Esophagus squamous epithelium (tissue), 5 donors: ENCODE measurements around the gene ALDH3A2. TPM values are rescaled to one million over a fixed set of nuclear protein-coding genes. Genes with fewer than 3 reads are reported as not detected.
A peak's percentile ranks its signal among the peaks of the same experiment; 100 is the strongest.

Experiments
- DNase-seq: peaks from one replicate; lab custom pipeline; 2025; lab: John Stamatoyannopoulos, UW
- H3K27ac ChIP-seq, 4 donors: fragments of 200-600 bp; sonication (generic); one replicate each; pipeline ENCODE4 v1.5.1; 2016 to 2019; ENCODE audit warnings: mild to moderate bottlenecking in 1 of 4
- H3K27me3 ChIP-seq, 4 donors: fragments of 200-600 bp; sonication (generic); 1 replicate in 3 of 4; 2 replicates in 1 of 4; pipeline versions ENCODE4 v1.5.1 to v1.6.0; 2017 to 2021; ENCODE audit warnings: antibody characterized with exemption in 1 of 4
- H3K36me3 ChIP-seq, 3 donors: fragments of 200-600 bp; sonication (generic); one replicate each; pipeline ENCODE4 v1.5.1; 2016 to 2019
- H3K4me1 ChIP-seq, 3 donors: fragments of 200-600 bp; sonication (generic); one replicate each; pipeline ENCODE4 v1.5.1; 2017 to 2019
- H3K4me3 ChIP-seq, 4 donors: fragments of 200-600 bp; sonication (generic); 1 replicate in 3 of 4; 2 replicates in 1 of 4; pipeline ENCODE4 v1.5.1; 2016 to 2019; ENCODE audit warnings: mild to moderate bottlenecking in 2 of 4, moderate library complexity in 1 of 4
- H3K9me3 ChIP-seq, 3 donors: fragments of 200-600 bp; sonication (generic); one replicate each; pipeline ENCODE4 v1.5.1; 2016 to 2019
- POLR2A ChIP-seq, 4 donors: fragments of 450-650 bp; IDR thresholded peaks; one replicate each; pipeline ENCODE4 v1.6.1; 2017; ENCODE audit warnings: antibody characterized with exemption in 4 of 4, mild to moderate bottlenecking in 4 of 4, moderate library complexity in 3 of 4
- WGBS, 2 donors: methylation state at CpG; one replicate each; pipeline ENCODE4 v1.1.5; 2018; 5-methylcytosine and 5-hydroxymethylcytosine counted together
- intact Hi-C: fragments of 100-400 bp; cut with DNase I; formaldehyde crosslinking; loops from one replicate; pipeline ENCODE4 v1.15.0; 2022
- total RNA-seq, 4 donors: library from RNA; depleted of rRNA; stranded (reverse); fragments of >200 nt; gene quantifications; one replicate each; pipeline ENCODE4 v1.1.0, GENCODE V29; 2016
- TF ChIP-seq, protein P1 (sequence below), 6 experiments: fragments of 450-650 bp in 4 of 6; fragments of 200-600 bp in 2 of 6; sonication (generic) in 2 of 6; IDR thresholded peaks; one replicate each; pipeline ENCODE4 v1.5.1; 2016 to 2019; ENCODE audit warnings: antibody characterized with exemption in 6 of 6, mild to moderate bottlenecking in 4 of 6, moderate library complexity in 4 of 6
- donor health status: DM: yes; HTN: yes; CAD: no.

ALDH3A2 gene
- total RNA-seq, 4 donors from 2014 or later, result 169 to 351 (median 305) TPM

DNA sequence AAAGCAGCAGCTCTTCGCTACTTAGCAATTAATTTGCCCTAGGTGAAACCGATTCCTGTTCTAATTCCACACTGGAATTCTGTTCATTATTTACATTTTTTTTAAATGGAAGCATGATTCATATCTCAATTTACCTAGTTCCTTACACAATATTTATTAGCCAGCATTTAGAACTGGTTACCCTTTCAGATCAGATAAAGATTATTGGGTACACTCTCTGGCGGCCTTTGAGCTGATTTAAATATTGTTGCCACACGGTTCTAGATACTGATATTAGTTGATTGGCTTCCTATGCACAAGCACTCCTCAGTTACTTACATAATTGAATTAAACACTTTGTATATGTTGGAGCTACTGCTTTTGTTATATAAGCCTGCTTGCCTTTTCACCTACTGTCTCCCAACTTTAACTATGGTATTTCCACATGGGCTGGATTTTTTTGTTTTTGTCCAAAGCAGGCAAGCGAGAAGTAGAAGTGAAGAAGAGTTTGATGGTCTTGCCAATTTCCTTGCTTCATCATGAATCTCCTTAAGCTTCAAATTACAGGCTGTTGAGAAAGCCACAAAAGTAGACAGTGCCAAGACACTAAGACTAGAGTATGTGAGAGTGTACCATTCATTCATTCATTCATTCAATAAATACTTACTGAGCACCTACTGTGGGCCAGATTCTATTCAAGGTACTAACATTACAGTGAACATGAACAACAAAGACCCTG is 3.9 kb upstream of the ALDH3A2 start:
- TF ChIP-seq, protein P1, sequence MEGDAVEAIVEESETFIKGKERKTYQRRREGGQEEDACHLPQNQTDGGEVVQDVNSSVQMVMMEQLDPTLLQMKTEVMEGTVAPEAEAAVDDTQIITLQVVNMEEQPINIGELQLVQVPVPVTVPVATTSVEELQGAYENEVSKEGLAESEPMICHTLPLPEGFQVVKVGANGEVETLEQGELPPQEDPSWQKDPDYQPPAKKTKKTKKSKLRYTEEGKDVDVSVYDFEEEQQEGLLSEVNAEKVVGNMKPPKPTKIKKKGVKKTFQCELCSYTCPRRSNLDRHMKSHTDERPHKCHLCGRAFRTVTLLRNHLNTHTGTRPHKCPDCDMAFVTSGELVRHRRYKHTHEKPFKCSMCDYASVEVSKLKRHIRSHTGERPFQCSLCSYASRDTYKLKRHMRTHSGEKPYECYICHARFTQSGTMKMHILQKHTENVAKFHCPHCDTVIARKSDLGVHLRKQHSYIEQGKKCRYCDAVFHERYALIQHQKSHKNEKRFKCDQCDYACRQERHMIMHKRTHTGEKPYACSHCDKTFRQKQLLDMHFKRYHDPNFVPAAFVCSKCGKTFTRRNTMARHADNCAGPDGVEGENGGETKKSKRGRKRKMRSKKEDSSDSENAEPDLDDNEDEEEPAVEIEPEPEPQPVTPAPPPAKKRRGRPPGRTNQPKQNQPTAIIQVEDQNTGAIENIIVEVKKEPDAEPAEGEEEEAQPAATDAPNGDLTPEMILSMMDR (IDR thresholded peaks at IDR 0.05), result no peak
- no peak for TF ChIP-seq POLR2A (IDR thresholded peaks at IDR 0.05)
- intact Hi-C loops, result loop anchor here (5.0 to 10.0 kb wide), 2 partner anchors 108 to 130 kb away; no protein-coding TSS in a partner anchor
- Histone ChIP-seq H3K27ac (peak overlapping the region in 1 of 4 donors; percentile 8), H3K9me3 (no peaks in the 10 kb centered on the region), H3K4me1 (peaks cover 12 to 56% (median 18%) of the 10 kb centered on the region in 3 donors), H3K4me3 (no peak overlapping the region), H3K36me3 (no peaks in the 10 kb centered on the region), H3K27me3 (no peaks in the 10 kb centered on the region)
- 67 to 70% methylated on average over 5 of the region's 5 CpGs for WGBS, 2 donors
- no peak for DNase-seq

DNA sequence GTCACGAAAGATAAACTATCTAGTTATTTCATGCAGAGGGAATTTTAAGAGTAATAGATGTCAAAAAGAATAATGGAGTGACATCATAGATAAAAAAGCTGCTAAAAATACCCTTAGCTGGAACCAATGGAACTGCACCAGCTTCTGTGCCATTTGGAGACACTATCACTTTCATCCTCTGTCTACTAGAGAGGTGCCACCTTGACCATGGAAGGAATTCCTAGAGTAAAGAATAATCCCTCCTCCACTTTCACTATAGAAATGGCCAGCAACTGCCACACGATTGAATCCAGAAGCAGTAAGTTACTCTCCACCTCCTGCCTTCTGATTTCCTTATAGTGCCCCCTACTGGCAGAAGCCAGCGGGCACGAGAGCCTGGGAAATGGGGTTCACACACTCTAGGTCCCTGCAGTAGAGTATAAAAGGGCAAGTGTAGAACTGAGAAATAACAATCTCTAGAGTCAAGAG is 2.8 kb upstream of the ALDH3A2 start:
- Histone ChIP-seq H3K9me3 (no peaks in the 10 kb centered on the region), H3K27ac (peak overlapping the region in 1 of 4 donors; percentile 11), H3K4me3 (no peak overlapping the region), H3K27me3 (no peaks in the 10 kb centered on the region), H3K4me1 (peaks cover 16 to 67% (median 26%) of the 10 kb centered on the region in 3 donors), H3K36me3 (no peaks in the 10 kb centered on the region)
- TF ChIP-seq, protein P1 (IDR thresholded peaks at IDR 0.05), result peak in 5 of 6 experiments; percentile 25 to 66 (median 54)
- no peak for TF ChIP-seq POLR2A (IDR thresholded peaks at IDR 0.05)
- DNase-seq, result no peak
- WGBS, 2 donors, result 24 to 36% methylated on average over 4 of the region's 4 CpGs
- intact Hi-C loops, result loop anchor here (5.0 to 10.0 kb wide), 2 partner anchors 107 to 131 kb away; no protein-coding TSS in a partner anchor

DNA sequence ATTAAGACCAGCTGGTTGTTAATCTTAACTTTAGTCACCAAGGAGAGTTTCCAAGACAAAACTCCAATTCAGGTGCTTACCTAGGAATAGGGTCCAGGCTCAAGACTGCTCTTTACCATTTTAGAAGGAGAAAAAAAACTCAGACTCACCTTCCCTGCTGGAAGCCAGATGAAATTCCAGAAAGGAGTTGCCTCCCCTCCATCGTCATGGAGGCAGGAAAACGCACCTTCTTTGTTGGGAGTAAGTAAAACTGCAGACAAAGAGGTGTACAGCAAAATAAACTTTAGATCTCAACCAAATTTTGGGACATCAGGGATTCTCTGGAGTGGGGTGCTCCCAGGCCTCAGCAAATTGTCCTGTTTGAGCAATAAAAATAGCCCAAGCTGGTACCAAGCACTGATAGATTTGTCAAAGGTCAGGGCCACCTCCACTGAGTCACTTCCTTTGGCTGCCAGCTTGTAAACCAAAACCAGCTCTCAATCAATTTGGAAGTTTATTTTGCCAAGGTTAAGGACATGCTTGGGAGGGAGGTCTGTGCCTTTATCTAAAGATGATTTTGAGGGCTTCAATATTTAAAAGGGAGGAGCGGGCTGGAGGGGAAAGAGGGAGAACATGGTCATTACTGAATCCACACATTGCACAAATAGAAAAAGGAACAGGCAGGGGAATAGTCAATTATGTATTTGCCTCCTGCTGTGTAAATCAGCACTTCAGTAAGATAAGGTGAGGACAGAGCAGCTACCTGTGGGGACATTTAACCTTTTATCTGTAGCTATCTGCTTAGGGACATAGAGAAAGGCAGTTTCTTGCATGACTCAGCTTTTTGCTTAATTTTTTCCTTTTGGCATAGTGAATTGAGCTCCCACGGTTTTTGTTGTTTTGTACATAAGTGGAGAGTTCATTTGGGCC is 1.5 kb upstream of the ALDH3A2 start:
- intact Hi-C loops, result loop anchor here (5.0 to 10.0 kb wide), 2 partner anchors 105 to 132 kb away; no protein-coding TSS in a partner anchor
- H3K9me3 ChIP-seq, result no peaks in the 10 kb centered on the region
- H3K4me3 ChIP-seq, result peak overlapping the region in 3 of 4 donors; percentile 82 to 95 (median 90)
- no peaks in the 10 kb centered on the region for H3K27me3 ChIP-seq
- WGBS, 2 donors, result 46 to 72% methylated on average over 4 of the region's 4 CpGs
- peak overlapping the region; percentile 93 to 99 (median 97) for H3K27ac ChIP-seq
- H3K36me3 ChIP-seq, result no peaks in the 10 kb centered on the region
- H3K4me1 ChIP-seq, result peaks cover 17 to 75% (median 32%) of the 10 kb centered on the region in 3 donors
- TF ChIP-seq, protein P1 (IDR thresholded peaks at IDR 0.05), result no peak
- TF ChIP-seq POLR2A (IDR thresholded peaks at IDR 0.05), result no peak
- no peak for DNase-seq

DNA sequence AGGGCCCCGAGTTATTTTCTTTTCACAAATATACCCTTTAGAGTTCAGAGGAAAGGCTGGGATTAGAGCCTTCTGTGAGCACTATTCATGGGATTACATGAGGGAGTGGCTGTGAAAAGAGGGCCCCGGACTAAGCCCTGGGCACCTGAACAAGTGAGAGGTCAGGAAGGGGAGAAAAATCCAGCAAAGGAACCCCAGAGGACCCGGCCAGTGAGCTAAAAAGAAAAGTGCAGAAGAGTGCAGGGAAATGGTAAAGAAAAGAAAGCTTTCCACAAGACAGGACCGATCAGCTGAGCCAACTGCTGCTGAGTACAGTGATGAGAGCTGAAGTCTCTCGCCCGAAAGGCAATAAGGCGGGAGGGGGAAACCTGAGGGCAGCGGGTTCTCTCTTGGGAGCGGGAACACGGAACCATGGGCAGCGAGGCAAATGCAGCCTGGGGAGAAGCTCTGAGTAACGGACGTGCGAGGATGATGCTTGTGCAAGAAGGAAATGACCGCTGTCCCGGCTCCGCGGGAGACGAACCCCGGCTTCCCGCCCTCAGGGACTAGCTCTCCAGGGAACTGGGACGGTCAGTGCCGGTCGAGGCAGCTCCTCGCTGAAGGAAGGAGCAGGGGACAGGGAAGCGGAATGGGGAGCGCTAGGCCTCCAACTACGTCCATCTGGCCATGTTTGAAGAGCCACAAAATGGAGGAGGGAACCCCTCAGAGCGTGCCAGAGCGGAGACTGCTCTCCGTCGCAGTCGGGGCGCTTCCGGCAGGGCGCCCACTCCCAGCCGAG is 665 bp upstream of the ALDH3A2 start:
- intact Hi-C loops, result loop anchor here (5.0 to 10.0 kb wide), 2 partner anchors 104 to 133 kb away; no protein-coding TSS in a partner anchor
- peaks cover 22 to 78% (median 35%) of the 10 kb centered on the region in 3 donors for H3K4me1 ChIP-seq
- peak overlapping the region; percentile 93 to 99 (median 97) for H3K27ac ChIP-seq
- no peak for DNase-seq
- 1% methylated on average over 18 of the region's 37 CpGs for WGBS, 2 donors
- no peak for TF ChIP-seq POLR2A (IDR thresholded peaks at IDR 0.05)
- TF ChIP-seq, protein P1 (IDR thresholded peaks at IDR 0.05), result no peak
- H3K36me3 ChIP-seq, result peaks cover 0 to 2% (median 0%) of the 10 kb centered on the region in 3 donors
- peak overlapping the region; percentile 67 to 95 (median 86) for H3K4me3 ChIP-seq
- H3K27me3 ChIP-seq, result no peaks in the 10 kb centered on the region
- H3K9me3 ChIP-seq, result no peaks in the 10 kb centered on the region
